ENCODE measurements around the gene RPL18.
"Not testable (repeated sequence)": the region's sequence is repeated elsewhere in the genome, so short reads cannot be mapped to it uniquely, and the experiment has no call there.

- TF ChIP-seq POLR2A, POLR2AphosphoS5, CTCF, EP300 (IDR thresholded peaks at IDR 0.05): not testable (repeated sequence)
These were observed 38.9 kb upstream of the RPL18 start for GRCh38 chr19:48657828-48658227.
